GM19238 (cell line): ENCODE results near the gene NXNL1.
"Not testable (repeated sequence)": the region's sequence is repeated elsewhere in the genome, so short reads cannot be mapped to it uniquely, and the experiment has no call there.

Experiments
- DNase-seq: peaks from one replicate; pipeline ENCODE4 v3.0.0; 2011; ENCODE audit warnings: low spot score; ENCODE audit not compliant: insufficient read length

NXNL1 gene, protein sequence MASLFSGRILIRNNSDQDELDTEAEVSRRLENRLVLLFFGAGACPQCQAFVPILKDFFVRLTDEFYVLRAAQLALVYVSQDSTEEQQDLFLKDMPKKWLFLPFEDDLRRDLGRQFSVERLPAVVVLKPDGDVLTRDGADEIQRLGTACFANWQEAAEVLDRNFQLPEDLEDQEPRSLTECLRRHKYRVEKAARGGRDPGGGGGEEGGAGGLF

DNA sequence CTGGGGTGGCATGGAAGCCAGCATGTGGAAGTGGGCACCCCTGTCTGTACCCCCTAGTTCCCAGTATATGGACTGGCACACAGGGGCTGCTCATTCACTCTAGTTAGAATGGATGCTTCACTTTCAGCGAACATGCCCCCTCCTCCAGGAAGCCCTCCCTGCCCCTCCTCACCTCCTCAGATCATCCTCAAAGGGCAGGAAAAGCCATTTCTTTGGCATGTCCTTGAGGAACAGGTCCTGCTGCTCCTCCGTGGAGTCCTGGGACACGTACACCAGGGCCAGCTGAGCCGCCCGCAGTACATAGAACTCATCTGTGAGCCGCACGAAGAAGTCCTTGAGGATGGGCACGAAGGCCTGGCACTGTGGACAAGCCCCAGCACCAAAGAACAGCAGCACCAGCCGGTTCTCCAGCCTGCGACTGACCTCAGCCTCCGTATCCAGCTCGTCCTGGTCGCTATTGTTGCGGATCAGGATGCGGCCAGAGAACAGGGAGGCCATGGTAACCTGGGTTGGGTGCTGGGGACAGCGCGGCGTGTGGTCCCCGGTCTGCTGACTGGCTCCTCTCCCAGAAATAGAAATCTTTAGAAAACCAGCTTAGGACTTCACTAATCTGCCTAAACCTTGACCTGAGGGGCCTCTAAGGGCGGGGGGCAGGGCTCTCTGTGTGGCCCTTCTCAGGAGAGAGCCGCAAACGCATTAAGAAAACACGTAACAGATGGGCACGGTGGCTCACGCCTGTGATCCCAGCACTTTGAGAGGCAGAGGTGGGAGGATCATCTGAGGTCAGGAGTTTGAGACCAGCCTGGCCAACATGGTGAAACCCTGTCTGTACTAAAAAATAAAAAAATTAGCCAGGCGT is at the start of gene NXNL1:
Gene NXNL1 (minus strand): TSS at position 555 of the 859 bp plus-strand sequence. CDS start 57 bp downstream, at position 498.
- DNase-seq: no peak

DNA sequence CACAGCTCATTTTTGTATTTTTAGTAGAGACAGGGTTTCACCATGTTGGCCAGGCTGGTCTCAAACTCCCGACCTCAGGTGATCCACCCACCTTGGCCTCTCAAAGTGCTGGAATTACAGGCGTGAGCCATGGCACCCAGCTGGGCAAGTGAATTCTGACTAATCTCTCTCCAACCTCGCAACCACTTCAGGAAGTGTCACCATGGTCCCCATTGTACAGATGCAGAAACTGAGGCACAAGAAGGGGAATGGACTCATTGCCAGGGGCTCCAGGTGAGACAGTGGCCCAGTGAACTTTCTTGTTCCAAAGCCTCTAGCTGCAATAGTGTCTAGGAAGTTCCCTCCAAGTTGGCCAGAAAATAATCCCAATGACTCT is 47.8 kb upstream of the NXNL1 start:
- DNase-seq: not testable (repeated sequence)

GRCh38 chr19:17506745-17507144 is 46.0 kb upstream of the NXNL1 start:
- DNase-seq: no peak

DNA sequence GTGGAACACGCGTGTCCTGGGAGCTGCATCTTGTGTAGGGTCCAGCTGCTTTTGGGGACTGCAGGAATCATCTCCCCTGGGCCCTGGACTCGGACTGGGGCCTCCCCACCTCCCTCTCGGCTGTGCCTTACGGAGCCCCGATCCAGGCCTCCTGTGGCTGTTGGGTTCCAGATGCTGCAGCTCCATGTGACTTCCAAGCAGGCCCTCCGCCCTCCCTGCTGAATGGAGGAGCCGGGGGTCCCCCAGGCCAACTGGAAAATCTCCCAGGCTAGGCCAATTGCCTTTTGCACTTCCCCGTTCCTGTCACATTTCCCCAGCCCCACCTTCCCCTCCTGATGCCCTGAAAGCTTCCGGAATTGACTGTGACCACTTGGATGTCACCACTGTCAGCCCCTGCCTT is 44.5 kb upstream of the NXNL1 start:
- no peak for DNase-seq

DNA sequence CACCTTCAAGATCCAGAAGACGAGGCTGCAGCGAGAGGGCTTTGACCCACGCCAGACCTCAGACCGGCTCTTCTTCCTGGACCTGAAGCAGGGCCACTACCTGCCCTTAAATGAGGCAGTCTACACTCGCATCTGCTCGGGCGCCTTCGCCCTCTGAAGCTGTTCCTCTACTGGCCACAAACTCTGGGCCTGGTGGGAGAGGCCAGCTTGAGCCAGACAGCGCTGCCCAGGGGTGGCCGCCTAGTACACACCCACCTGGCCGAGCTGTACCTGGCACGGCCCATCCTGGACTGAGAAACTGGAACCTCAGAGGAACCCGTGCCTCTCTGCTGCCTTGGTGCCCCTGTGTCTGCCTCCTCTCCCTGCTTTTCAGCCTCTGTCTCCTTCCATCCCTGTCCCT is 43.7 kb upstream of the NXNL1 start:
- DNase-seq: no peak

DNA sequence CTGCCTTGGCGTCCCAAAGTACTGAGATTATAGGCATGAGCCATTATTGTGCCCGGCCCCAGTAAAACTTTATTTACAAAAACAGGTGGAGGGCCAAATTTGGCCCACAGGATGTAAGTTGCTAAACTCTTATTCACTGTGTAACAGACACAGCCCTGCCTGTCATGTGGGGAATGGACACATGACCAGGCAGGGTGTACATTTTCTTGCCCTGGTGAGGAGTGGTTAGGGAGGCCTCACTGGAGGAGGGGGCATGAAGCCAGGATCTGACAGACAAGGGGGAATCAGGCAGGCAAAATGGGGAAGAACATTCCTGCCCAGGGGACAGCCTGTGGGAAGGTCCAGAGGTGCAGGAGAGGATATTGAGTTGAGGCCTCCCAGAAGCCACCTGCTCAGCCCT is 43.3 kb upstream of the NXNL1 start:
- DNase-seq: no peak

DNA sequence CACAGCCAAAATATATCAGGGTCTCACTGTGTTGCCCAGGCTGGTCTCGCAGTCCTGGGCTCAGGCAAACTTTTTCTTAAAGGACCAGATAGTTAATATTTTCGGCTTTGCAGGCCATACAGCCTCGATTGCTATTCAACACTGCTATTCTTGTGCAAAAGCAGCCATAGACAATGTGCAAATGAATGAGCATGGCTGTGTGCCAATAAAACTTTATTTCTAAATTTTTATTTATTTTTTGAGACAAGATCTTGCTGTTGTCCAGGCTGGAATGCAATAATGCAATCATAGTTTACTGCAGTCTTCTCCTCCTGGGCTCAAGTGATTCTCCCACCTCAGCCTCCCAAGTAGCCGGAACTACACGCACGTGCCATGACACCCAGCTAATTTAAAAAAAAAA is 42.5 kb upstream of the NXNL1 start:
- no peak for DNase-seq

DNA sequence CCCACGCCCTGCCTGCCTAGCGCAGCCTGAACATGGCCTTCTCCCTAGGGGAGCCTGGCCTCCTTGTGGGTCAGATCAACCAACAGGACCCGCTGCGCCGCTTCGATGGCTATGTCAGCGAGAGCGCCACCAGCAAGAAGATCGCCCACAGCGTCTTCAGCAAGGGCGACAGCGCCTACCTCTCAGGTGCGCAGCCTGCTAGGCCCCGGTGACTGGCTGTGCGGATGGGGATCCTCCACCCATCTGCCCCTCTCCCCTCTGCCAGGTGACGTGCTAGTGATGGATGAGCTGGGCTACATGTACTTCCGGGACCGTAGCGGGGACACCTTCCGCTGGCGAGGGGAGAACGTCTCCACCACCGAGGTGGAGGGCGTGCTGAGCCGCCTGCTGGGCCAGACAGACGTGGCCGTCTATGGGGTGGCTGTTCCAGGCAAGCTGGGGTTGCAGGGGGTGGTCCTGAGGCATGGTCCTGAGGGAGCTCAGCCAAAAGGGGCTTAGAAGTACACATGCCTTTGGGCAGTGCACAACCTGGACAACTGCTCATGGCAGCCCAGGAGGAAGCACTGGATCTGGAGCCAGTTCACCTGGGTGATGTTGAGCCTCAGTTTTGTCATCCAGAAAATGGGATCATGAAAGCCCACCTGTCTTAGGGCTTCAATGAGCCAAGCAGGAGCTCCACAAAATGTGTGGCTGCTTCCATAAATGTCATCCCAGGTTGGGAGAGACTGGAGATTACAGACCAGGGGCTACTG is 39.9 kb upstream of the NXNL1 start:
- no peak for DNase-seq

- no peak for DNase-seq
These were observed 39.1 kb upstream of the NXNL1 start for GRCh38 chr19:17499648-17500446.

DNA sequence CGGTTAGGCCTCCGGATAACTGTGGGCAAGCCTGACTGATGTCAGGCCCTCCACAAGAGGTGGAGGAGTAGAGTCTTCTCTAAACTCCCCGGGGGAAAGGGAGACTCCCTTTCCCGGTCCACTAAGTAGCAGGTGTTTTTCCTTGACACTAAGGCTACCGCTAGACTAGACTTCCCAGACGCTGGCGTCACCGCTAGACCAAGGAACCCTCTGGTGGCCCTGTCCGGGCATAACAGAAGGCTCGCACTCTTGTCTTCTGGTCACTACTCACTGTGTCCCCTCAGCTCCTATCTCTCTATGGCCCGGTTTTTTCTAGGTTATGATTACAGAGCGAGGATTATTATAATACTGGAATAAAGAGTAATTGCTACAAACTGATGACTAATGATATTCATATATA is 38.3 kb upstream of the NXNL1 start:
- DNase-seq: not testable (repeated sequence)

DNA sequence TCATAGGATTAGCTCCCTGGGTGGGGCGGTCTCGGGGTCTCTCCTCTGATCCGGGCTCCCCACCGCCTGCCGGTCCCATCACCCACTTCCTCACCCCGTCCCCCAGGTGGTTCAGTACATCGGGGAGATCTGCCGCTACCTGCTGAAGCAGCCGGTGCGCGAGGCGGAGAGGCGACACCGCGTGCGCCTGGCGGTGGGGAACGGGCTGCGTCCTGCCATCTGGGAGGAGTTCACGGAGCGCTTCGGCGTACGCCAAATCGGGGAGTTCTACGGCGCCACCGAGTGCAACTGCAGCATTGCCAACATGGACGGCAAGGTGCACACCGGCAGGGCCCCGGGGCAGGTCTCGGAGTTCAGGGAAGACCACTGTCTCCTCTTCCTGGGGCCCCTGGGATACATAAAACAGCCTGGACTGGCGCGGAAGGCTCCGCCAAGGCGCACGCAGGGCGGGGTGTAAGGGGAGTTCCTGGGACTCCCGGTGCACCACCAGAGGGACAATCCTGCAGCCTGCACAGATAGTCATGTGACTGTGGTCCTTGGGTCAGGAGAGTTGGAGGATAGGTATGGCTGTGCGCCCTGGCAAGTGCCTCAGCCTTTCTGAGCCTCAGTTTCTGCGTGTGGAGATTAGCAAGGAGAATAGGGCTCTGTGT is 36.5 kb upstream of the NXNL1 start:
- DNase-seq: no peak

DNA sequence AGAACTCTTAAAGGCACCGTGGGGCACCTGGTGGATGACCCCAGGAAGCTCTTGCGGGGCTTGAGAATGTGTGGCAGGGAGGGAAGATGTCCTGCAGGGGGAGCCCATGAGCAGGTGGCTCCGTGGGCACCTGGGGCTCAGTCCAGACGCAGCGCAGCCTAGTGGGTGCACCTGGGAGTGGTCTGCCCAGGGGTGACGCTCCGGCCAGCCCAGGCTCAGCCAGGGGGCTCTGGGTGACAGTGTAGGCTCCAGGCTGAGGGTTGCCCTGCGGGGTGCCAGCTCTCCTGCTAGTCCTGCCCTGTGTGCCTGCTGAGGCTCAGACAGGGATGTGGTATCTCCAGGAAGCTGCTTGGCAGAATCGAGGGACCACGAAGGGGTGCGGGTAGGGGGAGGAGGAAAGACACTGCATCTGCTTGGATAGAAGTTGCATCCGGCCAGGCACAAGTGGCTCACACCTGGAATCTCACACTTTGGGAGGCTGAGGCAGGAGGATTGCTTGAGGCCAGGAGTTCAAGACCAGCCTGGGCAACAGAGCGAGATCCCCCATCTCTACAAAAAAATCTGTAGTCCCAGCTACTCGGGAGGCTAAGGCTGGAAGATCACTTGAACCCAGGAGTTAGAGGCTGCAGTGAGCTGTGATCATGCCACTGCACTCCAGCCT is 35.7 kb upstream of the NXNL1 start:
- peak; percentile 89 for DNase-seq

DNA sequence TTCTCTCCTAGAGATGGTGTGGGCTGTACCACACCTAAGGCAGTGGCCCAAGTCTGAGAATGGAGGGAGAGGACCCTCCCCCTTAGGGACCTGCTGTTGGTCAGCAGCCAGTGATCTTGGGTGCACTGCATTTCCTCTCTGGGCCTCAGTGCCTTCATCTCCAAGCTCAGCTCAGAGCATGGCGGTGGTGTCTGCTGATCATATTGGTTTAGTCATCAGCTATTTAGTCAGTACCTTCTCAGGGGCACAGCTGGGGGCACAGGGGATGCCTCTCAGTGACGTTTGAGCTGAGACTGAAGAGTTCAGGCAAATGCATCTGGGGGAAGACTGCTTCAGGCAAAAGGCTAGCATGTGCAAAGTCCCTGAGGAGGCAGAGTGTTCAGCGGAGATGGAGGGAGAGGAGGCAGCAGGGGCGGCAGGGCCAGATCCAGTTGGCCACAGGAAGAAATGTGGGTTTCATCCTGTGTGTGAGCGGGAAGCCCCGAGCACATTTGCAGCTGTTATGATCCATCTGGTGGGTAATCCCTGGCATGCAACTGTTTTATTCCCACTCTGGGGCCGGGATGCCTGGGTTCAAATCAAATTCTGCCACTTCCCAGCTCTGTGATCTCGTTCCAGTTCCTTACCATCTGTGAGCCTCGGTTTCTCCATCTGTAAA is 35.0 kb upstream of the NXNL1 start:
- DNase-seq: no peak

DNA sequence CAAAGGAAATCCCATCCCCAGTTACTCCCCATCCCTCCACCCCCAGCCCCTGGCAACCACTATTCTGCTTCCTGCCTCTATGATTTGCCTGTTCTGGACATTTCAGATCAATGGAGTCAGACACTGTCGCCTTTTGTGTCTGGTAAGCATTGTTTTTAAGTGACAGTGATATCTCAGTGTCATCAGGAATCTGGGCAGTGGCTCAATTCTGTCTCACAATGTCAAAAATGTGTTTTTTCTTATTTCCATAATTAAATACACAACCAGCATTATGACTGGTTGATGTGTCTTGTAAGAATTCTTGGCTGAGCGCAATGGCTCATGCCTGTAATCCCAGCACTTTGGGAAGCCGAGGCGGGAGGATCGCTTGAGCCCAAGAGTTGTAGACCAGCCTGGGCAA is 30.6 kb upstream of the NXNL1 start:
- no peak for DNase-seq

GRCh38 chr19:17490411-17490810 is 29.7 kb upstream of the NXNL1 start:
- DNase-seq: no peak

DNA sequence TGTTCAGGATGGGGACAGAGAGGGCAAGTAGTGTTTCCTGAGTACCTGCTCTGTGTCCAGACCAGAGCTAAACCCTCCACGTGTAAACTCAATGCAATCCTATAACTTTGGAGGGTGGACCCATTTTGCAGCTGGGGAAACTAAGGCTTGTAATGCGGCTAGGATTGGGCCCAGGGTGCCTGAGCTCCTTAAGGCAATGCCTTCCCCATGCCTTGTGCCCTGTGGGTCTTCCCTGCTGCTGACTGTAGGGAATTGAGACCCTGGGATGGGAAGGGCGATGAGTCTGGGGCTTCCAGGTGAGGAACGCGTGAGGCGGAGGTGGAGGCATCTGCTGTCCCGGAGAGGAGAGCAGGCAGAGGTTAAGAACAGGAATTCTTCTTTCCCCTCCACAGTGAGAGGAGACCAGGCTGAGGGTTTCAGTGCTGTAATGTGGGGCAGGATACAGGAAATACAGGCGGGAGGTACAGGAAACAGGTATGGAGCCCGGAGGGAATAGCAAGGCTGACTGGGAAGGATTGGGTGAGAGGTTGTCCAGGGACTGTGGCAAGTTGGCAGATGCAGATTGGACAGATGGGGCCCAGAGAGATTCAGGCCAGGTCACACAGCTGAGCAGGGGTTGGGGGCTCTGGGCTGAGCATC is 28.8 kb upstream of the NXNL1 start:
- DNase-seq: no peak

DNA sequence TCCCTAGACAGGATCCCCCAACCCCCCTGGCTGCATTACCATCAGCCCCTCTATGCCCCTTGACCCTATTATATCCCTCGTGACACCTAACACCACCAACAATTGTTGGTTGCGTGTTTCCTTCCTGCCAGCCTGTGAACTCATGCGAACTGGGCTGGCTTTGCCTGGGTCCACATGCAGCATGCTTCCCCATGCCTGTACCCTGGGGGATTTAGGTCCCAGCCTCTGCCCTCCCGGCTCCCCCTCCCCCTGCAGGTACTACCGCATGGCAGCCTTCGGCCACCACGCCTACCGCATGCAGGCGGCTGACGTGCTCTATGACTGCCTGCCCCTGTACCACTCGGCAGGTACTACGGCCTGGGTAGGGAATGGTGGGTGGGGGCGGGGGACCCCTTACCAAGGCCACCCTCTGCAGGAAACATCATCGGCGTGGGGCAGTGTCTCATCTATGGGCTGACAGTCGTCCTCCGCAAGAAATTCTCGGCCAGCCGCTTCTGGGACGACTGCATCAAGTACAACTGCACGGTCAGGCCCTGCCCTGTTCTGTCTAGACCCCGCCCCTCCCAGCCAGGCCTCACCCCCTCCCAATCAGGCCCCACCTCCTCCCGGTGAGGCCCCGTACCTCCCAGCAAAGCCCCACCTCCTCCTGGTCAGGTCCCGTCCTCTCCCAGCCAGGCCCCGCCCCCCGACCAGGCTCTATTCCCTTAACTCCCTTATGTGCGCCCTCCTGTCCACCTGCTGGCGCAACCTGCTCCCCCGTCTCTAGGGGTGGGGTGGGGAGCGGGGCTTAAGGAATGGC is 28.1 kb upstream of the NXNL1 start:
- DNase-seq: no peak

GRCh38 chr19:17487284-17488121 is 26.8 kb upstream of the NXNL1 start:
- no peak for DNase-seq
